Right lung (tissue), 5 donors: Measurements from ENCODE around the gene GZMA. TPM values are rescaled to one million over a fixed set of nuclear protein-coding genes. Genes with fewer than 3 reads are reported as not detected.

Source experiments
- DNase-seq, 2 donors: peaks; one replicate each; pipeline ENCODE4 v3.0.0-alpha.2; 2013
- polyA plus RNA-seq, 5 donors: library from polyadenylated mRNA; unstranded; fragments of 120-200 nt; gene quantifications; one replicate each; pipeline versions ENCODE4 v1.2.1 to v1.2.3, GENCODE V29; 2013; ENCODE audit warnings: inconsistent platforms in 1 of 5, low replicate concordance in 1 of 5; ENCODE audit not compliant: insufficient read length in 5 of 5, insufficient read depth in 1 of 5

The GZMA gene
- polyA plus RNA-seq, 5 donors = 1.1 to 4.7 (median 3.4) TPM

DNA sequence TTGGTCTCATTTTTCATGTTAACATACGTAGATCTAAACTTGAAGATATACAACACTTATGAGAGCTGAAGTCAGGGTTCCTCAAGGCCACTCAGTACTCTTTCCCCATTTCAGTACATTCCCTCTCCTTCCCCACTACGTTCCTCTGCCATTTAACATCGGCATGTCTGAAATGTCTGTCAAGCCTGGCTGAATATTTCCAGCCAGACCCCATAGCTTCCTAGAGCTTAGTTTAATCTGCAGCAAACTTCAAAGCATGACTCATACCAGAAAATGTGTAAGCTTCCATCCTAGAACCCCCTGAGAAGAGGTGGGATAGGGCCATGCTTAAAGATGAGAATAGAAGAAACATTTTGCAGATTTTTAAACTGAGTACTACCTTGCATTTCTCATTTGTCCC is 6.2 kb downstream of the GZMA start:
- DNase-seq = no peak

DNA sequence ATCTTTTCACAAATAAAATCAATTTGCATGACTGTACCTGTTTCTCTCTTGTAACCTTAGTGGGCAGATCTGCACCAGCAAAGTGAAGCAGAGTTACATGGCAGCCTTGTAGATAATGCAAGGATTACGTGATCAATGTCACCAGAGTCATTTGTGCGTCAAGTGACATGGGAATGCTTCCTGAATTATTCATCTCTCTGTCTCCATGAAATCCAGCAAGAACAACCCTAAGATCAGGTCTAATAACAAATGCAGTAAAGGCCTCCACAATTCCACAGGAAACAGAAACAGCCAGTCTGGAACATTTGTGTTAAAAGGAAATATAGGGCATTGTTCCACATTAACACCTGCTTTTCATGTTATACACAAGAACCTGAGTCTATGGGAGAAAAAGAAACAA is 7.8 kb downstream of the GZMA start:
- DNase-seq = no peak

DNA sequence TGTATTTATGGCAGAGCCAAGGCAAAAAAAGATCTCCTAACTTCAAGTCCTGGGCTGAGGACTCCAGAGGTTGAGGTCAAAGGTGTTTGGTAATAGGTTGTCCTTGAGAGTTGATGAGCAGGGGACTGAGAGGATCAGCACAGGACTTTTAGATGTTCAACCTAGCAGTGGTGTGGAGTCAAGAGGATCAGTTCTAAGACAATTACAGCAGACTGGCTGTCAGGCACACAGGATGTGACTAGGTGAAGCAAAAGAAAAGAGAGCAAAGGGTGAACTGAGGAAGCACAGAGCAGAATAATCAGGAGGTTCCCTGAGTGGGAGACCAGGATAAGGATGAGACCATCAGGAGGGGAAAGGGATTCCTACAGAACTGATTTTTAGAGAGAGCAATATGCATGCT is 10.9 kb downstream of the GZMA start:
- DNase-seq = no peak

DNA sequence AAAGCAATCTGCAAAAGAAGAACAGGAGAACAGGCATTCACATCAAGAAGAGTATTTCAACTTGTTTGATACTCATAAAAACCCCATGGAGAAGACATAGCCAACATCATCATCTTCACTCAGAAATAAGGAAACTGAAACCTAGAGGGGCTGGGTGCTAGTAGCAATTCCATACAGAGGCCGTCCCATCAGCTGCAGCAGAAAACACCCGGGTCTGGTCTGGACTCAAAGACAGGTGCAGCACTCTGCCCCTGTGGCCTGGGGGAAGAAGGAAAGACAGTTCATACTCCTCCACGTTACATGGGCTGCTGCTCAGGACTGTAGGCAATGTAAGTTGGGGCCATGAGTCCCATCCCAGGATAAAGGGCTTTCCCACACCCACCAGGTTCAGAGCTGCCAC is 11.6 kb downstream of the GZMA start:
- no peak for DNase-seq

DNA sequence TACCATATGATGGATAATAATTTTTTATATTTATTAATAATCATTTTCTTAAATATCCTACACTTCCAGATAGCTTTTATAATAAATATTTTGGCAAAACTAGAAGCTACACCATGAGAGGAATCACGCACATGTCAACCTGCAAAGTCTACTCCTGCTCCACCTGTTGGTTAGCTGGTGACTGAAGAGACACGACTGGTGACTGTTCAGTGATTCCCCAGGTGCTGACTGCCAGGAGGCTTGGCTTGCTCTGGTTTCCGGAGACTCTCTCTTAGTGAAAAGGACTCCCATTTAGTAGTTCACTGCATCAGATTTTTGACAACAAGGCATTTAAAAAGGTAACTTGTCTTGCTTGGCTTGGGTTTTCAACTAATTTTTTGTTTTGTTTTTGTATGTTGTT is 20.9 kb downstream of the GZMA start:
- DNase-seq = no peak

DNA sequence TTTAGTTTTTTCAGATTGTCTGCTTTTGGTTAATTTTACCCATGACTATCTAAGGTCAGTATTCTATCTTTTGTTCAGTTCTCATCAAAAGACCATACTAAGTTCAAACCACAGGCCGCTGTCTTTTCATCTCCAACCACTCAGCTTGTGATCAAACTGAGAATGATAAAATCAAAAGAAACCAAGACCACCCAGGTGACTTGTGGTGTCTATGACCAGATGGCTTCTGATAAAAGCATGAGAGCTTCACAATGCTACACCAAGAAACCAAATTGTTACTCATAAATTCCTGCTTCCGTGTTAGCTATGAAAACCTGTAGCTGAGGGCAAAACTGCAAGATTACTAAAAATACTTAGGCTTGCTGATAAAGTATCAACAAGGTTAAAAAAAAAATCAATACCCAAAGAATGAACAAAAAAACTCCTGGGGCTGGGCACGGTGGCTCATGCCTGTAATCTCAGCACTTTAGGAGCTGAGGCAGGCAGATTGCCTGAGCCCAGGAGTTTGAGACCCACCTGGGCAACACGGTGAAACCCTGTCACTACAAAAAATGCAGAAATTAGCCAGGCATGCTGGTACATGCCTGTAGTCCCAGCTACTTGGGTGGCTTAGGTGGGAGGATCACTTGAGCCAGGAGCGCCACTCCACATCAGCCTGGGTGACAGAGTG is 31.7 kb downstream of the GZMA start:
- DNase-seq = no peak

DNA sequence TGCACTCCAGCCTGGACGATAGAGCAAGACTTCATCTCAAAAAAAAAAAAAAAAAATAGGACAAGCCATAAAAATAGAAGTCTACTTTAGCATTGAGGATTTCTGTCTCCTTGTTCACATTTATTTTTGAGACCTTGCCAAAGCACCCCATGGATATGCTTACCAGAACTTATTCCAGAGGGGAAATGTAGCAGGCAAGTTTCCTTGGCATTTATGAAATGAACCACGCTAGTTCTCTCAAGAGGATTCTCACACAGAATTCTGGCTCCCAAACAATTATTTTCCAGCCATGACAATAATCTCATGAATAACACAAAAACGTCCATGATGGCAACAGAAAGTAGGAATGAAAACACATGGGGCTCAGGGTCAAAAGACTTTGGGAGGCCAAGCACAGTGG is 34.1 kb downstream of the GZMA start:
- DNase-seq = no peak

DNA sequence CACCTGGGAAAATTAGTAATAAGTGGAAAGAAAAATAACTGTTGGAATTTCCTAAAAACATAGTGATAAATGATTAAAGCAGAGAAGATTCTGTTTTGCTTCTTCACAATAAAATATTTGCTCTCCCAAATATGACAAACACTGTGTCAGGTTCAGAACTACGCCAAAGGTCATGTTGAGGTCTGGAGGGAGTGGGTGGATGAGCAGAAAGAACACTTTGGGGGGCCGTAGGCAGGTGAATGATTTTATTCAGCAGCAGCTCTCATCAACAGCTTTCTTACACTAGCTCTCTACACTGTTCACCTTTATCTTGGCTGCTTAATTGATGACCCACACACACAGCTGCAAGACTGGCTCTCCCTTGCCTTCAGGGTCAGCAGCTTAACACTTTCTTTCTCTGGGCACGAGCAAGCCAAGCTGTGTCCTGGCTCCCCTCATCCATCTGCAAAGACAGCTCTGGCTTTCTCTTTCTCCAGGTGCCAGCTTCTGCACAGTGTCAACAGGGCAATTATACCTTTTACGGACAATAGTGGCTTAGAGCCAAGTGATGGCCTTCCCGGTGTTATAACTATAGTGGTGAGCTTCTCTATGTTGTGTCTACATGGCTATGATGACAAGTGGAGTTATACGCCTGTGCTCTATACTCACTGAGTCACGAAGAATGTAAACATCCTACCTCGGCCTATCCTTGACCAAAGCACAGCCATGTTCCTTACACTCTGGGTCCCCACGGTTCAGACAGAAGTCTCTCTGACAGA is 38.6 kb downstream of the GZMA start:
- no peak for DNase-seq

DNA sequence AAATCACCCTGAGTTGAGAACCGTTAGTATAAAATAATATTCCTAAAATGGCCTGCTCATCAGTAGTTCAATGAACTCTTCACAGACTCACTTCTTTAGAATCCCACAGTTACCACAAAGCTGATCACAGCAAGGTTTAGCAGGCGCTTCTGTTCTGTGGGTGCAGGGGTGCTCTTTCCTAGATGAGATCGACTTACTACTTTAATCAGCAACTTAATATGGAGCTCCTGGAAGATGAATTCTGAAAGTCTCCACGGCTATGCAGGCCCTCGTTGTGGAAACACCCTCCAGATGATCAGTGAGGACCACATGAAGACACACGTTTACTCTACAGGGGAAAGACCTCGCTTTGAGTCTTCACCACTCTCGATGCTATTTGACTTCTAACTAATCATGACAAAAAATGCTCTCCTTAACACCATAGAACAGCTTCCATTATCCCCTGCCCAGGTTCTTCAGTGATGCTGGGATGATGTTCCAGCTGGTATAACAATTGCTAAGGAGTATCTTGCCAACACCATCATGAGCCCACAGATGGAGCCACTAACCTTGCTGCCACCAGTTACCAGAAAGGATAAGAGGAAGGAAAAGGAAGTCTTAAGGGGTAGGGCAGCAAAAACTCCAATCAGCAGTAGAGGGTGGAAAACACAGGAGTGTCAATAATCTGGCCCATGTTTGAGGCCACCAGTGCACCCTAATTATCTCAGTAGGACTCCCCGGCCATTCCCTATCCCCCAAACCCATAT is 39.7 kb downstream of the GZMA start:
- no peak for DNase-seq

DNA sequence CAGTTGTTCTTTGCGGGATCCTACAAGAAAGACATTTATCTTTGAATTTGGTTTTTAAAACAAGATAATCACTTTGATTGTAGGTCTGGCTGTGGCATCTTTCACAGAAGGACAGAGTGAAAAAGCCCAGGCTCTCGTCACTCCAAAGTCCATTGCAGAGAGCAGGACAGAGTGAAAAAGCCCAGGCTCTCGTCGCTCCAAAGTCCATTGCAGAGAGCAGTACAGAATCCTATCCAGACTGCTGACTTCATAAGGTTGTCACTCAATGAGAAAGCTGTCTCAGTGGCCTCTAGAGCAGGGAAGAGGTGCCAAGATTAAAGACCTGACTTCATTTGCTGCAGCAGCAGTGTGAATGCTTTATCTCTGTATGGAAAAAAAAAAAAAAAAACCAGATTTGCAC is 41.2 kb downstream of the GZMA start:
- no peak for DNase-seq

DNA sequence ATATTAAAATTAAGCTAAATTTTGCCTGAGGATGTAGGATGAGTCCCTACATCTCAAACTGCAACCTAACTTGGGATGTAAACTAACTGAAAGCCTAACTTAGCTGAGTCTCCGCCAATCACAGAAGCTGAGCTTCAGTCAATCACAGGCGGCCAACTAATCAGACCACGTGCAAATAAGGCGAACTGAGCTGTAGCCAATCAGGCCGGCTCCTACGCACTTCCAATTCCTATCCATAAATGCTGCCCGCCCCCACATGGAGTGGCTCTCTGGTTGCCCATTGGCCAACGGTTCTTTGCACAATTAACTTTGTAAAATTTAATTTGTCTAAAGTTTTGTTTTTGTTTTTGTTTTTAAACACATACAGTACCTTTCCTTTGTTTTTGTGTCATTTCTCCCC is 43.6 kb downstream of the GZMA start:
- no peak for DNase-seq

DNA sequence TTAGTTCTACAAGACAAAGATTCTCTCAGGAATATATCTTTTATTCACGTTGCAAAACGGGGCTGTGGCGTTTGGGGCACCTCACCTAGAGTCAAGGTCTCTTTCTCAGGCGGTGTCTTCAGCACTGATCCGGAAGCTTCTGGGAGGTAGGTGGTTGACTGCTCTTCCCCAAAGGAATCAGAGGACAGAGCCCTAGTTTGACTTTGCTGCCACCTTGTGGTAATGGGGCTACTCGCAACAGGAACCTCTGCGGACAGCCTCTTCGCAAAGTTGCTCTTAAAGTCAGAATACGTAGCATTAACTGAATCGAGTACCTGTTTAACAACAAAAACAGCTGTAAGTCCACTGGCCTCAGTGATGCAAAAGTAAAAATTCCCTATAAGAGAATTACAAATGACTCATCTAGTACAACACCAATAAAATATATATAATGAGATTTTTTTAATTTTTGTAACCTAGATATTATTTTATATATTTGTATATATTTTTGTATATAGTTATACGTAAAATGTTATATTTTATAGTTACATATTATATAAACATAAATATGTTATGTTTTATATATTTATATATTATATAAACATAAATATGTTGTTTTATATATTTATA is 44.2 kb downstream of the GZMA start:
- peak; percentile 47 to 71 for DNase-seq

DNA sequence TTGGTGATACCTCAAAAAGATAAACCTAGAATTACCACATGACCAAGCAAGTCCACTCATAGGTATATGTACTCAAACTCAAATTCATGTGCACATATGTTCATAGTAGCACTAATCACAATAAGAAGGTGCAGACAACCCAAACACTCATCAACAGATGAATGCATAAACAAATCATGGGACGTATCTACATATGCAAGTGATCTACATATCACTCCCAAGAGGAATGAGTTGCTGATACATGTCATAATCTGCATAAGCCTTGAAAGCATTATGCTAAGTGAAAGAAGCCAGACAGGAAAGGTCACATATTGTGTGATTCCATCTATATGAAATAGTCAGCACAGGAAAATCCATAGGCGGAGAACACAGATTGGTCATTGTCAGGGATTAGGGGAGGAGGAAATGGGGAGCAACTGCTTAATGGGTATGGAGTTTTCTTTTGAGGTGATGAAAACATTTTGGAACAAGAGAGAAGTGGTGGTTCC is 46.9 kb downstream of the GZMA start:
- no peak for DNase-seq

DNA sequence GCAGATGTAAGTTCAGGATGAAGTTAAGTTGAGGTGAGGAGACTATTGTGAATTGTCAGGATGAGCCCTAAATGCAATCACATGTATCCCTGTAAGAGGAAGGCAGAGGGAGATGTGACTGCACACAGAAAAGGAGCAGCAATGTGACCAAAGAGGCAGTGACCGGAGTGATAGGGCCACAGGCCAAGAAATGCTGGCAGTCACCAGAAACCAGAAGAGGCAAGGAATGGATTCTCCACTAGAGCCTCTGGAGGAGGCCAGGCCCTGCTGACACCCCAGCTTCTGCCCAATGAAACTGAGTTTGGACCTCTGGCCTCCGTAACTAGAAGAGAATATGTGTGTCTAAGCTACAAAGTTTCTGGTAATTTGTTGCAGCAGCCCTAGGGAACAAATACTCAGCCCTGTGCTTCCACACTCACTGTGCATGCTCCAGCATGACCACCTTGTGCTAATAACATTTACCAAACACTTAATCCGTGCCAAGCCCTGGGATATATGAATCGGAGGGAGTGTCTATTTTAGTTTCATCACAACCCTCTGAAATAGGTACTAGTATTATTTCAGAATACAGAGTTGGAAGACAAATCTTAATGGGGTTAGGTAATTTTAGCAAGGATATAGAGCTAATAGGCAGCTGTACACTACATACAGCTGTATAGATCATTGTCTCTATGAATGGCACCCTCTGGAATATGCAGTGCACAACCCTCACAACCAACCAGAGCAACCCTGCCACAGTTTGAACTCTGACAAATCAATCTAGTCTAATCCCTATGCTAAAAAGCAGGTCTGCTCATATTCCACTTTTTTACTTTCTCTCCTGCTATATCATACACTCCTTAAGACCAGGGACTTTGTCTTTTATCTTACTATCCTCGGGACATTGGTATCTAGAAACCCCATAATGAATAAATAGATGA is 49.7 kb downstream of the GZMA start:
- DNase-seq = no peak

DNA sequence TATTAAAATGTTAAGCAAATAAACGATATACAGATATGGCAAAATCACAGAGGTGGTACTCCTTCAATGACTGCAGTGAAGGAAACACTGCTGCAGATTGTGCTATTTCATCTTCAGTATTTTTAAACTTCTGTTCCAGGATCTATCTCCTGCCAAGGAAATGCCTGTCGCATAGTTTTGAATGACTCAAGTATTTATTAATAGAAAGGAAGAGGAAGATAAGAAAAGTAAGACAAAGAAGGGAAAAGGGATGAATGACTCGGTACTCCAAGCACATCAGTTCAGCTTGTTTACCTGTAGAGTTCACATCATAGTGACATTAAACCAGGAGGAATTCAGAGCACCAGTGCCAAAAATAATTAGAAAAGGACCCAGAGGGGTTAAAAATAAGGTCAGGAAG is 52.4 kb downstream of the GZMA start:
- no peak for DNase-seq

Other genes with a start within 250 kb of the GZMA start
- gene ESM1, start 117.1 kb upstream of the GZMA start, polyA plus RNA-seq = 1 to 10 TPM; 3.9 to 9.9 (median 5.4) TPM
- gene GZMK, start 78.4 kb upstream of the GZMA start, polyA plus RNA-seq = 1 to 10 TPM in 1 of 5 donors, under 1 TPM in 3, not detected in 1; 0.34 to 1.1 (median 0.63) TPM
- gene GPX8, start 57.5 kb downstream of the GZMA start, polyA plus RNA-seq = 10 to 100 TPM; 58.2 to 80.7 (median 72.1) TPM
- 10 to 100 TPM in 4 of 5 donors, 1 to 10 TPM in 1; 6.4 to 23.4 (median 16.1) TPM for gene CDC20B, start 70.5 kb downstream of the GZMA start, polyA plus RNA-seq
- 1 to 10 TPM in 4 of 5 donors, under 1 TPM in 1; 0.86 to 2.5 (median 1.5) TPM for gene MCIDAS, start 124.7 kb downstream of the GZMA start, polyA plus RNA-seq
- 10 to 100 TPM in 1 of 5 donors, 1 to 10 TPM in 4; 2.6 to 11.5 (median 6.0) TPM for gene CCNO, start 131.0 kb downstream of the GZMA start, polyA plus RNA-seq
- gene DHX29, start 205.0 kb downstream of the GZMA start, polyA plus RNA-seq = 10 to 100 TPM; 24.6 to 42.1 (median 32.5) TPM
- 100 to 1,000 TPM in 2 of 5 donors, 10 to 100 TPM in 3; 67.6 to 113 (median 92.2) TPM for gene MTREX, start 205.3 kb downstream of the GZMA start, polyA plus RNA-seq